ENCODE results near the gene TMEM62. TPM values are rescaled to one million over a fixed set of nuclear protein-coding genes. Genes with fewer than 3 reads are reported as not detected.

The TMEM62 gene
- total RNA-seq, 3 donors from 2014 or later, result 43.2 to 61.6 (median 59.4) TPM

GRCh38 chr15:43229977-43230376 is 96.6 kb downstream of the TMEM62 start:
- DNase-seq (ENCODE audit: low spot score in 2 of 2), result no peak
- no peaks in the 10 kb centered on the region for H3K36me3 ChIP-seq
- H3K27ac ChIP-seq, result peak overlapping the region; percentile 4 to 67
- H3K27me3 ChIP-seq, result no peaks in the 10 kb centered on the region
- intact Hi-C loops (cut with DNase I; ENCODE audit: low total_unique reads), result loop anchor here (5.0 kb wide), 1 partner anchor 47 kb away; no protein-coding TSS in a partner anchor
- TF ChIP-seq POLR2A (IDR thresholded peaks at IDR 0.05), result no peak
- TF ChIP-seq POLR2AphosphoS5 (IDR thresholded peaks at IDR 0.05), result no peak
- no peak for TF ChIP-seq CTCF (IDR thresholded peaks at IDR 0.05)
- H3K4me3 ChIP-seq, result no peak overlapping the region
- H3K9me3 ChIP-seq, result no peaks in the 10 kb centered on the region
- H3K4me1 ChIP-seq, result no peaks in the 10 kb centered on the region

GRCh38 chr15:43230640-43231115 is 97.3 kb downstream of the TMEM62 start:
- Histone ChIP-seq H3K36me3 (no peaks in the 10 kb centered on the region), H3K4me3 (no peak overlapping the region), H3K4me1 (no peaks in the 10 kb centered on the region), H3K9me3 (no peaks in the 10 kb centered on the region), H3K27me3 (no peaks in the 10 kb centered on the region), H3K27ac (peak overlapping the region; percentile 66 to 67)
- intact Hi-C loops (cut with DNase I; ENCODE audit: low total_unique reads), result loop anchor here (5.0 kb wide), 1 partner anchor 47 kb away; no protein-coding TSS in a partner anchor
- no peak for TF ChIP-seq POLR2AphosphoS5 (IDR thresholded peaks at IDR 0.05)
- TF ChIP-seq CTCF (IDR thresholded peaks at IDR 0.05), result no peak
- TF ChIP-seq POLR2A (IDR thresholded peaks at IDR 0.05), result no peak
- DNase-seq (ENCODE audit: low spot score in 2 of 2), result no peak

- Histone ChIP-seq H3K4me1 (no peaks in the 10 kb centered on the region), H3K4me3 (no peak overlapping the region), H3K36me3 (no peaks in the 10 kb centered on the region), H3K27ac (no peak overlapping the region), H3K9me3 (no peaks in the 10 kb centered on the region), H3K27me3 (no peaks in the 10 kb centered on the region)
- TF ChIP-seq POLR2A (IDR thresholded peaks at IDR 0.05), result no peak
- no peak for TF ChIP-seq CTCF (IDR thresholded peaks at IDR 0.05)
- no peak for TF ChIP-seq POLR2AphosphoS5 (IDR thresholded peaks at IDR 0.05)
- no peak for DNase-seq (ENCODE audit: low spot score in 2 of 2)
- intact Hi-C loops (cut with DNase I; ENCODE audit: low total_unique reads), result loop anchor here (5.0 kb wide), 1 partner anchor 45 kb away; no protein-coding TSS in a partner anchor
Observed at GRCh38 chr15:43232289-43232874, 99.0 kb downstream of the TMEM62 start.

Other genes starting within 250 kb of the TMEM62 start
- 10 to 100 TPM; 15.7 to 21.8 (median 16.4) TPM for gene TTBK2, start 212.8 kb upstream of the TMEM62 start, total RNA-seq
- gene UBR1, start 27.5 kb upstream of the TMEM62 start, total RNA-seq, result 10 to 100 TPM; 33.0 to 52.5 (median 48.5) TPM
- 100 to 1,000 TPM in 2 of 3 donors, 10 to 100 TPM in 1; 90.1 to 179 (median 106) TPM for gene CCNDBP1, start 51.8 kb downstream of the TMEM62 start, total RNA-seq
- 1 to 10 TPM in 1 of 3 donors, under 1 TPM in 1, not detected in 1; 0.29 to 1.9 TPM for gene EPB42, start 87.4 kb downstream of the TMEM62 start, total RNA-seq
- 1 to 10 TPM; 1.6 to 3.1 (median 2.7) TPM for gene TGM5, start 133.3 kb downstream of the TMEM62 start, total RNA-seq
- not detected for gene TGM7, start 168.7 kb downstream of the TMEM62 start, total RNA-seq
- 1 to 10 TPM; 3.8 to 9.5 (median 6.6) TPM for gene LCMT2, start 197.0 kb downstream of the TMEM62 start, total RNA-seq
- gene ZSCAN29, start 237.5 kb downstream of the TMEM62 start, total RNA-seq, result 10 to 100 TPM; 19.5 to 24.9 (median 24.7) TPM
- 10 to 100 TPM; 12.2 to 21.1 (median 19.7) TPM for gene TUBGCP4, start 237.5 kb downstream of the TMEM62 start, total RNA-seq